Mammary epithelial cell (primary cell): ENCODE measurements around the gene CHST9.
"Not testable (repeated sequence)": the region's sequence is repeated elsewhere in the genome, so short reads cannot be mapped to it uniquely, and the experiment has no call there.

Experiments used
- CTCF ChIP-seq, 2 donors: IDR thresholded peaks in 1 of 2; conservative IDR thresholded peaks in 1 of 2; 2 replicates each; pipeline ENCODE4 v1.5.1; 2011 to 2012; ENCODE audit warnings: inconsistent platforms in 2 of 2, low read length in 2 of 2, mild to moderate bottlenecking in 2 of 2, control low read depth in 1 of 2, low read depth in 1 of 2; ENCODE audit not compliant: insufficient read depth in 1 of 2; ENCODE audit errors: extremely low read depth in 1 of 2
- EZH2 ChIP-seq: IDR thresholded peaks from 2 replicates; pipeline ENCODE4 v1.6.1; 2012; ENCODE audit warnings: low read length, inconsistent platforms, borderline replicate concordance

- not testable (repeated sequence) for TF ChIP-seq EZH2; CTCF (conservative IDR thresholded peaks at IDR 0.05 in 1 of 2, IDR thresholded peaks at IDR 0.05 in 1 of 2; ENCODE audit: extremely low read depth in 1 of 2, insufficient read depth in 1 of 2, low read depth in 1 of 2, low read length in 2 of 2)
These were observed 257.3 kb downstream of the CHST9 start for GRCh38 chr18:26927822-26928221.
